Transverse colon (tissue), 4 donors: Measurements from ENCODE around the gene TRMT44.

Experiments
- EP300 ChIP-seq: sonication (generic); formaldehyde crosslinking; IDR thresholded peaks from one replicate; pipeline ENCODE4 v1.6.1; 2017; ENCODE audit warnings: antibody characterized with exemption, low read depth
- POLR2A ChIP-seq: fragments of 450-650 bp; IDR thresholded peaks from one replicate; pipeline ENCODE4 v1.6.1; 2016; ENCODE audit warnings: antibody characterized with exemption, mild to moderate bottlenecking, moderate library complexity
- POLR2AphosphoS5 ChIP-seq, 3 donors: sonication (generic); formaldehyde crosslinking; IDR thresholded peaks; one replicate each; pipeline ENCODE4 v1.6.1; 2016; ENCODE audit warnings: antibody characterized with exemption in 3 of 3
- TF ChIP-seq, protein P1 (sequence below), 5 experiments: fragments of 200-600 bp in 3 of 5; fragments of 450-650 bp in 2 of 5; sonication (generic) in 3 of 5; IDR thresholded peaks; 1 replicate in 2 of 5; 2 replicates in 3 of 5; pipeline ENCODE4 v1.5.1; 2016 to 2017; ENCODE audit warnings: antibody characterized with exemption in 5 of 5, inconsistent platforms in 3 of 5, mild to moderate bottlenecking in 2 of 5, moderate library complexity in 1 of 5

DNA sequence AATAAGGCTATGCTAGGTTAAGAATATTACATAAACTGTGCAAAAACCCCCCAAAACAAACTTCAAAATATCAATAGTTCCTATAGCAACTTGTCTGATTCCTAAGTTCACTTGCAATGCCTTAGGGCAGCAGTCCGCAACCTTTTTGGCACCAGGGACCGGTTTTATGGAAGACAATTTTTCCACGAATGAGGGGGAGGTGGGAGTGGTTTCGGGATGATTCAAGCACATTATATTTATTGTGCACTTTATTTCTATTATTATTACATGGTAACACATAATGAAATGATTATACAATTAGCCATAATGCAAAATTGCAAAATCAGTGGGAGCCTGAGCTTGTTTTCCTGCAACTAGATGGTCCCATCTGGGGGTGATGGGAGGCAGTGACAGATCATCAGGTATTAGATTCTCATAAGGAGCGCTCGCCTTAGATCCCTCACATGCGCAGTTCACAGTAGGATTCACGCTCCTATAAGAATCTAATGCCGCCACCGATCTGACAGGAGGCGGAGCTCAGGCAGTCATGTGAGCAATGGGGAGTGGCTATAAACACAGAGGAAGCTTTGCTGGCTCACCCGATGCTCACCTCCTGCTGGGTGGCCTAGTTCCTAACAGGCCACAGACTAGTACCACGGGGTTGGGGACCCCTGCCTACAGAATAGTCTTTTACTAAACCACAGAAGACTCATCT lies 39.8 kb upstream of the TRMT44 start:
- TF ChIP-seq EP300 (no peak), POLR2A (no peak), POLR2AphosphoS5 (IDR thresholded peaks at IDR 0.05) (no peak)
- TF ChIP-seq, protein P1, sequence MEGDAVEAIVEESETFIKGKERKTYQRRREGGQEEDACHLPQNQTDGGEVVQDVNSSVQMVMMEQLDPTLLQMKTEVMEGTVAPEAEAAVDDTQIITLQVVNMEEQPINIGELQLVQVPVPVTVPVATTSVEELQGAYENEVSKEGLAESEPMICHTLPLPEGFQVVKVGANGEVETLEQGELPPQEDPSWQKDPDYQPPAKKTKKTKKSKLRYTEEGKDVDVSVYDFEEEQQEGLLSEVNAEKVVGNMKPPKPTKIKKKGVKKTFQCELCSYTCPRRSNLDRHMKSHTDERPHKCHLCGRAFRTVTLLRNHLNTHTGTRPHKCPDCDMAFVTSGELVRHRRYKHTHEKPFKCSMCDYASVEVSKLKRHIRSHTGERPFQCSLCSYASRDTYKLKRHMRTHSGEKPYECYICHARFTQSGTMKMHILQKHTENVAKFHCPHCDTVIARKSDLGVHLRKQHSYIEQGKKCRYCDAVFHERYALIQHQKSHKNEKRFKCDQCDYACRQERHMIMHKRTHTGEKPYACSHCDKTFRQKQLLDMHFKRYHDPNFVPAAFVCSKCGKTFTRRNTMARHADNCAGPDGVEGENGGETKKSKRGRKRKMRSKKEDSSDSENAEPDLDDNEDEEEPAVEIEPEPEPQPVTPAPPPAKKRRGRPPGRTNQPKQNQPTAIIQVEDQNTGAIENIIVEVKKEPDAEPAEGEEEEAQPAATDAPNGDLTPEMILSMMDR (IDR thresholded peaks at IDR 0.05) = no peak
